HUES6 (cell line): ENCODE data around the gene ZNF638.
"Not testable (repeated sequence)": the region's sequence is repeated elsewhere in the genome, so short reads cannot be mapped to it uniquely, and the experiment has no call there.

Source experiments
- H3K27ac ChIP-seq: 2 replicates; pipeline ENCODE4 v1.7.0; 2013; ENCODE audit warnings: low read depth, mild to moderate bottlenecking, low read length, inconsistent platforms
- H3K27me3 ChIP-seq: 2 replicates; pipeline ENCODE4 v1.6.1; 2013; ENCODE audit warnings: low read length; ENCODE audit not compliant: control insufficient read depth, insufficient read depth
- H3K36me3 ChIP-seq: 2 replicates; pipeline ENCODE4 v1.6.1; 2013; ENCODE audit warnings: low read length; ENCODE audit not compliant: control insufficient read depth, insufficient read depth
- H3K4me1 ChIP-seq: 2 replicates; pipeline ENCODE4 v1.6.1; 2013; ENCODE audit warnings: low read length; ENCODE audit not compliant: control insufficient read depth, insufficient read depth
- H3K4me3 ChIP-seq: 2 replicates; pipeline ENCODE4 v1.5.1; 2013; ENCODE audit warnings: low read depth, low read length
- H3K9ac ChIP-seq: one replicate; pipeline ENCODE4 v1.6.1; 2013; ENCODE audit warnings: mild to moderate bottlenecking, low read length
- H3K9me3 ChIP-seq: 2 replicates; pipeline ENCODE4 v1.6.1; 2013; ENCODE audit warnings: low read depth, low read length; ENCODE audit not compliant: control insufficient read depth, insufficient read depth

ZNF638 gene

GRCh38 chr2:71395471-71395870 is 63.9 kb downstream of the ZNF638 start:
- no peaks in the 10 kb centered on the region for H3K27me3 ChIP-seq
- no peaks in the 10 kb centered on the region for H3K9me3 ChIP-seq
- no peak overlapping the region for H3K4me3 ChIP-seq
- H3K36me3 ChIP-seq, result peaks cover 87% of the 10 kb centered on the region
- H3K9ac ChIP-seq, result no peak overlapping the region
- no peak overlapping the region for H3K27ac ChIP-seq
- no peaks in the 10 kb centered on the region for H3K4me1 ChIP-seq

- Histone ChIP-seq H3K9ac (no peak overlapping the region), H3K4me3 (no peak overlapping the region), H3K9me3 (no peaks in the 10 kb centered on the region), H3K36me3 (peaks cover 99% of the 10 kb centered on the region), H3K4me1 (no peaks in the 10 kb centered on the region), H3K27me3 (no peaks in the 10 kb centered on the region), H3K27ac (no peak overlapping the region)
Observed at GRCh38 chr2:71402427-71402826, 70.8 kb downstream of the ZNF638 start.

- H3K36me3 ChIP-seq, result peaks cover 53% of the 10 kb centered on the region
- H3K9ac ChIP-seq, result no peak overlapping the region
- H3K4me3 ChIP-seq, result no peak overlapping the region
- H3K27me3 ChIP-seq, result no peaks in the 10 kb centered on the region
- H3K27ac ChIP-seq, result no peak overlapping the region
- H3K4me1 ChIP-seq, result no peaks in the 10 kb centered on the region
- no peaks in the 10 kb centered on the region for H3K9me3 ChIP-seq
Observed at GRCh38 chr2:71409611-71410010, 78.0 kb downstream of the ZNF638 start.

DNA sequence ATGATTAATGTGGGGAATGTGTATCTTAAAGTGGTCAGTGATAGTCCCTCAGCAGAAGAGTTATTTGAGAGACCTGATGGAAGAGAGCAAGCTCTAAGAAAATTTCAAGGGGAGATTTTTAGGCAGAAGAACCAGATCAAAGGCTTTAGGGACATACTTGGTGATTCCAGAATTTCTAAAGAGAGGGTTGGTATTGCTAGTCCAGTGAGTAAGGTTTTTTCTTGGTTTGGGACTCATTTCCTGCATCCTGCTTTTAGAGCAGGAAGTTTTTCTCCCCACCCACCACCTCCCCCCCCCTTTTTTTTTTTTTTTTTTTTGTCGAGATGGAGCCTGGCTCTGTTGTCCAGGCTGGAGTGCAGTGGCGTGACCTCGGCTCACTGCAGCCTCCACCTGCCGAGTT is 79.1 kb downstream of the ZNF638 start:
- H3K27ac ChIP-seq, result no peak overlapping the region
- no peaks in the 10 kb centered on the region for H3K9me3 ChIP-seq
- peaks cover 42% of the 10 kb centered on the region for H3K36me3 ChIP-seq
- no peak overlapping the region for H3K9ac ChIP-seq
- no peaks in the 10 kb centered on the region for H3K27me3 ChIP-seq
- no peaks in the 10 kb centered on the region for H3K4me1 ChIP-seq
- H3K4me3 ChIP-seq, result no peak overlapping the region

DNA sequence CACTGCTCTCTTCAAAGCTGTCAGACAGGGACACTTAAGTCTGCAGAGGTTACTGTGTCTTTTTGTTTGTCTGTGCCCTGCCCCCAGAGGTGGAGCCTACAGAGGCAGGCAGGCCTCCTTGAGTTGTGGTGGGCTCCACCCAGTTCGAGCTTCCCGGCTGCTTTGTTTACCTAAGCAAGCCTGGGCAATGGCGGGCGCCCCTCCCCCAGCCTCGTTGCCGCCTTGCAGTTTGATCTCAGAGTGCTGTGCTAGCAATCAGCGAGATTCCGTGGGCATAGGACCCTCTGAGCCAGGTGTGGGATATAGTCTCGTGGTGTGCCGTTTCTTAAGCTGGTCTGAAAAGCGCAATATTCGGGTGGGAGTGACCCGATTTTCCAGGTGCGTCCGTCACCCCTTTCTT is 85.3 kb downstream of the ZNF638 start:
- not testable (repeated sequence) for H3K27ac ChIP-seq, H3K4me1 ChIP-seq, H3K36me3 ChIP-seq, H3K9me3 ChIP-seq, H3K27me3 ChIP-seq
- H3K4me3 ChIP-seq, result peak overlapping the region; percentile 53
- H3K9ac ChIP-seq, result peak overlapping the region; percentile 57

GRCh38 chr2:71417300-71418202 is 86.0 kb downstream of the ZNF638 start:
- Histone ChIP-seq H3K27me3 (no peaks in the 10 kb centered on the region), H3K9ac (peak overlapping the region; percentile 57), H3K9me3 (no peaks in the 10 kb centered on the region), H3K4me3 (peak overlapping the region; percentile 53), H3K4me1 (peaks cover 4% of the 10 kb centered on the region; the same call in 1 of the 2 replicates), H3K27ac (peak overlapping the region; percentile 81), H3K36me3 (peaks cover 14% of the 10 kb centered on the region)

- Histone ChIP-seq H3K4me1 (peaks cover 4% of the 10 kb centered on the region; the same call in 1 of the 2 replicates), H3K36me3 (peaks cover 29% of the 10 kb centered on the region), H3K27me3 (no peaks in the 10 kb centered on the region), H3K9me3 (no peaks in the 10 kb centered on the region), H3K4me3 (no peak overlapping the region), H3K9ac (no peak overlapping the region), H3K27ac (no peak overlapping the region)
Observed at GRCh38 chr2:71419145-71419544, 87.6 kb downstream of the ZNF638 start.

DNA sequence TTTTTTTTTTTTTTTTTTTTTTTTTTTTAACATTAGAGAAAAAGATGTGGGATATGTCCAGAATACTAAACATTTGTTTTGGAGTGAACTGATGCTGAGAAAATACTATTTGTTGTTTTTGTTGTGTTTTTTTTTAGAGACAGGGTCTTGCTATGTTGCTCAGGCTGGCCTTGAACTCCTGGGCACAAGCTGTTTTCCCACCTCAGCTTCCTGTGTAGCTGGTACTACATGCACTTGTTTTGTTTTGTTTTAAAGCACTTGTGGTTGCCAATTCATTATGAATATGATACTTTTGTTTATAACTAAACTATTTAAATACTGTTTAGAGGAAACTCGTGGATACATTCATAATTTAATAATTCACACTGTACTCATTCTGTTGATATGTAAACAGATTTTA is 88.4 kb downstream of the ZNF638 start:
- Histone ChIP-seq H3K27me3 (no peaks in the 10 kb centered on the region), H3K36me3 (peaks cover 37% of the 10 kb centered on the region), H3K9me3 (no peaks in the 10 kb centered on the region), H3K4me1 (peaks cover 4% of the 10 kb centered on the region; the same call in 1 of the 2 replicates), H3K27ac (no peak overlapping the region), H3K4me3 (no peak overlapping the region), H3K9ac (no peak overlapping the region)

GRCh38 chr2:71422786-71423185 is 91.2 kb downstream of the ZNF638 start:
- H3K36me3 ChIP-seq, result peaks cover 61% of the 10 kb centered on the region
- H3K9ac ChIP-seq, result no peak overlapping the region
- no peaks in the 10 kb centered on the region for H3K27me3 ChIP-seq
- H3K27ac ChIP-seq, result no peak overlapping the region
- H3K4me3 ChIP-seq, result no peak overlapping the region
- no peaks in the 10 kb centered on the region for H3K9me3 ChIP-seq
- H3K4me1 ChIP-seq, result peaks cover under 1% of the 10 kb centered on the region; the same call in 1 of the 2 replicates

- H3K9ac ChIP-seq, result no peak overlapping the region
- no peaks in the 10 kb centered on the region for H3K27me3 ChIP-seq
- no peak overlapping the region for H3K27ac ChIP-seq
- no peak overlapping the region for H3K4me3 ChIP-seq
- no peaks in the 10 kb centered on the region for H3K4me1 ChIP-seq
- peaks cover 69% of the 10 kb centered on the region for H3K36me3 ChIP-seq
- H3K9me3 ChIP-seq, result no peaks in the 10 kb centered on the region
Observed at GRCh38 chr2:71423817-71424420, 92.3 kb downstream of the ZNF638 start.

DNA sequence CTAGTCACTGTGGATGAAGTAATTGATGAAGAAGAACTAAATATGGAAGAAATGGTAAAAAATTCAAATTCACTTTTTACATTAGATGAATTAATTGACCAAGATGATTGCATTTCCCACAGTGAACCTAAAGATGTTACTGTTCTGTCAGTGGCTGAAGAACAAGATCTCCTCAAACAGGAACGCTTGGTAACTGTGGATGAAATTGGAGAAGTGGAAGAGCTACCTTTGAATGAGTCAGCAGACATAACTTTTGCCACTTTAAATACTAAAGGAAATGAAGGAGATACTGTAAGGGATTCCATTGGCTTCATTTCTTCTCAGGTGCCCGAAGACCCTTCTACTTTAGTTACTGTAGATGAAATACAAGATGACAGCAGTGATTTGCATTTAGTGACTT is 95.1 kb downstream of the ZNF638 start:
- Histone ChIP-seq H3K4me3 (no peak overlapping the region), H3K27ac (no peak overlapping the region), H3K9ac (no peak overlapping the region), H3K9me3 (no peaks in the 10 kb centered on the region), H3K27me3 (no peaks in the 10 kb centered on the region), H3K36me3 (peaks cover 89% of the 10 kb centered on the region), H3K4me1 (no peaks in the 10 kb centered on the region)
